Activated T-cell treated with anti-CD3 and anti-CD28 coated beads, Interleukin-2, amount 50 U/mL, for 72 hours (primary cell): Measurements from ENCODE around the gene OSBPL2. TPM values are rescaled to one million over a fixed set of nuclear protein-coding genes. Genes with fewer than 3 reads are reported as not detected.

Experiments
- ATAC-seq, 2 donors: fragments of 150-1000 bp; cut with Tn5 transposase; replicated peaks in 1 of 2; 2 replicates each; pipeline ENCODE4 v1.10.0; 2021; ENCODE audit warnings: moderate library complexity in 2 of 2, mild to moderate bottlenecking in 1 of 2
- DNase-seq, 2 donors: peaks; one replicate each; pipeline ENCODE4 v3.0.0; 2021 to 2022; ENCODE audit warnings: mixed read lengths in 1 of 2
- H3K27ac Mint-ChIP-seq: one replicate; pipeline ENCODE4 v1.8.0; 2022; ENCODE audit warnings: mild to moderate bottlenecking, moderate library complexity, mixed read lengths
- H3K27me3 Mint-ChIP-seq: one replicate; pipeline ENCODE4 v1.8.0; 2022; ENCODE audit warnings: low read depth, mixed read lengths
- H3K36me3 Mint-ChIP-seq, 2 donors: one replicate each; pipeline ENCODE4 v1.8.0; 2022; ENCODE audit warnings: mixed read lengths in 2 of 2, mild to moderate bottlenecking in 1 of 2; ENCODE audit not compliant: insufficient read depth in 2 of 2
- H3K4me1 Mint-ChIP-seq: one replicate; pipeline ENCODE4 v1.8.0; 2022; ENCODE audit warnings: low read depth, mixed read lengths
- H3K4me3 Mint-ChIP-seq, 2 donors: one replicate each; pipeline ENCODE4 v1.8.0; 2022; ENCODE audit warnings: mild to moderate bottlenecking in 2 of 2, mixed read lengths in 2 of 2, moderate library complexity in 2 of 2
- H3K9me3 Mint-ChIP-seq, 2 donors: one replicate each; pipeline ENCODE4 v1.8.0; 2022; ENCODE audit warnings: mixed read lengths in 2 of 2
- total RNA-seq, 2 donors: library from RNA; stranded (reverse); gene quantifications; one replicate each; pipeline ENCODE4 v1.2.3, GENCODE V29; 2022

The OSBPL2 gene
- total RNA-seq, 2 donors from 2014 or later, result 40.6 to 44.2 TPM

DNA sequence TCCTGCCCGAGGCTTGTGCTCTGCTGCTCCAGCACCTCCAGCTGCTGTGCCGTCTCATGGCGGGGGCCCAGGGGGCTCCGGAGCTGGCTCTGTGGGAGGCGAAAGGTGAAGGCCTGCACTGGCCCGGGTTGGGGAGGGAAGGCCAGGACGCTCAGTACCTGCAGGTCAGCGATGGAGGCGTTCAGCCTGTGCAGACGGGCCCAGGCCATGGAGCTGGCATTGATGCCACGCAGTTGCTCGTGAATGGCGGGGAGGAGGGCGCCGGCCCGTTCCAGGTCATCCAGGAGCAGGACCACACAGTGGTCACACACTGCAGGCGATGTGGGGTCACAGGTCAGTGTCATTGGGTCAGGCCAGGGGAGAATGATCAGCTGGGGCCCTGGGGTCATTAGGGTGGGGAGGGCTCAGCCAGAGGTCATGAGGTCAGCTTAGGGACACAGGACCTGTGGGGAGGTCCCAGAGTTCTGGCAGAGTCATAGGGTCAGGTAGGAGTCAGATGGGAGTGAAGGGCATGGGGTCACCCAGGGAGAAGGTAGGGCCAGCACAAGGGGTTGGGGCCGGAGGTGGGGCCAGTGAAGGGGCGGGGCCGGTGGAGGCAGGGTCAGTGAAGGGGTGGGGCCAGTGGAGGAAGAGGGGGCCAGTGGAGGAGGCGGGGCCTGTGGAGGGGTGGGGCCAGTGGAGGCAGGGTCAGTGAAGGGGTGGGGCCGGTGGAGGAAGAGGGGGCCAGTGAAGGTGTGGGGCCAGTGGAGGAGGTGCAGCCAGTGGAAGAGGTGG lies 82.4 kb downstream of the OSBPL2 start:
- Mint-ChIP-seq H3K4me3 (no peak overlapping the region), H3K4me1 (no peaks in the 10 kb centered on the region), H3K27me3 (no peaks in the 10 kb centered on the region), H3K9me3 (peaks cover 0 to 1% of the 10 kb centered on the region in 2 donors), H3K36me3 (no peaks in the 10 kb centered on the region), H3K27ac (no peak overlapping the region)
- ATAC-seq, result peak in 1 of 2 donors; percentile 8
- peak in 1 of 2 donors; percentile 30 for DNase-seq

DNA sequence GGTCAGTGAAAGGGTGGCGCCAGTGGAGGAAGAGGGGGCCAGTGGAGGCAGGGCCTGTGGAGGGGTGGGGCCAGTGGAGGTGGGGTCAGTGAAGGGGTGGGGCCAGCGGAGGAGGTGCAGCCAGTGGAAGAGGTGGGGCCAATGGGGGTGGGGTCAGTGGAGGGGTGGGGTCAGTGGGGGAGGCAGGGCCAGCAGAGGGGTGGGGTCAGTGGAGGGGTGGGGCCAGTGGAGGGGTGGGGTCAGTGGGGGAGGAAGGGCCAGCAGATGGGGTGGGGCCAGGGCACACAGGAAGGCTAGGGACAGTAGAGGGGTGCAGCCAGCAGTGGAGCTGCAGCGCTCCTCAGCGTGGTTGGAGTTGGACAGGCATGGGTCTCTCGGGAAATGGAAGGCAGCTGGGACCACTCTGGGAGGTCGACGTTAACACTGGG lies 83.2 kb downstream of the OSBPL2 start:
- Mint-ChIP-seq H3K4me1 (no peaks in the 10 kb centered on the region), H3K27me3 (no peaks in the 10 kb centered on the region), H3K27ac (no peak overlapping the region), H3K9me3 (peaks cover 0 to 1% of the 10 kb centered on the region in 2 donors), H3K4me3 (no peak overlapping the region), H3K36me3 (no peaks in the 10 kb centered on the region)
- peak in 1 of 2 donors; percentile 21 for DNase-seq
- peak; percentile 45 to 49 for ATAC-seq

DNA sequence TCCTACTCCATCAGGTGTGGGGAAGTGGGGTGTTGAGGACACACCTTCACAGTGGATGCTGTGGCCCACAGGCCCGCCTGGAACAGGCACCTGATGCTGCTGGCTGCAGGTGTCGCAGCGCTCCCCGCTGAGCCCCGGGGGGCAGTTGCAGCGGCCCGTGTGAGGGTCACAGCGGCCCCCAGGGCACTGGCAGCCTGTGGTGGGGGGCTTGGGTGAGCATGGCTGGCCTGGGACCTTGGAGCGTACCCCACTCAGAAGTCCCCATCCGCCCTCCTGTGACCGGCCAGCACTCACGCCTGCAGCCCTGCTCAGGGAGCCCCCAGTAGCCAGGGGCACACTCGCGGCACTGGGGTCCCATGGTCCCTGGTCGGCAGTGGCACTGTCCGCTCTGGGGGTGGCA lies 83.7 kb downstream of the OSBPL2 start:
- no peak overlapping the region for H3K27ac Mint-ChIP-seq
- no peaks in the 10 kb centered on the region for H3K4me1 Mint-ChIP-seq
- H3K4me3 Mint-ChIP-seq, result no peak overlapping the region
- peaks cover 0 to 1% of the 10 kb centered on the region in 2 donors for H3K9me3 Mint-ChIP-seq
- ATAC-seq (no peak), DNase-seq (no peak)
- H3K36me3 Mint-ChIP-seq, result no peaks in the 10 kb centered on the region
- no peaks in the 10 kb centered on the region for H3K27me3 Mint-ChIP-seq

DNA sequence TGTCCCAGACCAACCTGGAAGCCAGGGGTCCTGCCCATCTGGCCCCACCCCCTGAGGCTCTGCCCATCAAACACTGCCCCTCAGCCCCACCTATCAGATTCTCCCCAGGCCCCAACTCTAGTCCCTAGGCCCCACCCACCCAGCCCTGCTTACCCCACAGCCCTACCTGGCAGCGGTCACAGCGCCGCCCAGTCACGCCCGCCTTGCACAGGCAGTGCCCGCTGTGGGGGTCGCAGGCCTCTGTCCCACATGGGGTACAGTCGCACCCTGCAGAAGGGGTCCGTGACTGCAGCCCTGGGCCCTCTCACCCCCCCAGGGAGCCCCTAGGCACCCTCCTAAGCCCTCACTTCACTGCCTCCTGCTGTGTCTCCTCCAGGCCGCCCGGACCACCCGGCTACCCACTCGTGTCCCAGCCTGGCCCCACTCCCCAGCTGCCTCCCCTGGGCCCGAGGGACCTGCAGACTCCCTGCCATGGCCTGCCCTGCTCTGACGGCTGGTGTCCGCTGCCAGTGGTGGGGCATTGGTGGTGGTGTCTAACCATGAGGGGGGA lies 84.2 kb downstream of the OSBPL2 start:
- ATAC-seq, result no peak

DNA sequence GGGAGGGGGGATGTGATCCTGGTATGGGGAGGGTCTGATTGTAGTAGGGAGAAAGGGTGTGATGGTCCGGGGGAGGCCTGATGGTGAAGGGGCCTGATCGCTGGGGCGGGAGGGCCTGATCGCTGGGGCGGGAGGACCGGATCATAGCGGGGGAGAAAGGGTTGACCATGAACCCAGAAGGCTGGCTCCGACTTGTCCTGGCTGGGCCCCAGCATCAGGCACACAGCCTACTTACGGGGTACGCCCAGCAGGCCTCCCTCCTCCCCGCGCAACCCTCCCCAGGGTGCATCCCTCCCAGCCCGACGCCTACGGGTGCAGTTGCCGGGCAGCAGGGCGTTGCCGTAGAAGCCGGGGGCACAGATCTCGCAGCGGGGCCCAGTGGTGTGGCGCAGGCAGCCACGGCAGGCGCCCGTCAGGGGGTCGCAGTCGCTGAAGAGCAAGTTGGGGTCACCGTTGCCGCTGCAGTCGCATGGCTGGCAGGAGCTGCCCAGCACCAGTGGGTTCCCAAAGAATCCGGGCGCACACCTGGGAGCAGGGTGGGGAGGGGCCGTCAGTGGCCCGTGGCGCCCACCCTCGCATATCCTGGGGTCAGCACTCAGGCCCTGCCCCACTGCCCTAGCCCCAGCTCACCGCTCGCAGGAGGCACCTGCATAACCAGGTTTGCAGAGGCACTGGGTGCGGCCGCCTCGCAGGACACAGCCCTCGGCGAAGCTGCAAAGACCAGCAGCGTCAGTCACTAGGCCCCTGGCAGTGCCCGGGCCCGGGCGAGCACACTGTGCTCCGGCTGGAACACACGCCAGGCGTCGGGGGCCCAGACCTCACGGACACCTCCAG lies 85.0 kb downstream of the OSBPL2 start:
- DNase-seq (no peak), ATAC-seq (no peak)
- no peak overlapping the region for H3K4me3 Mint-ChIP-seq
- H3K27ac Mint-ChIP-seq, result no peak overlapping the region
- no peaks in the 10 kb centered on the region for H3K27me3 Mint-ChIP-seq
- no peaks in the 10 kb centered on the region for H3K4me1 Mint-ChIP-seq
- H3K9me3 Mint-ChIP-seq, result peaks cover 0 to 1% of the 10 kb centered on the region in 2 donors
- no peaks in the 10 kb centered on the region for H3K36me3 Mint-ChIP-seq

More for the DNA sequence above, 84.2 kb downstream of the OSBPL2 start:
- Mint-ChIP-seq H3K9me3 (peaks cover 0 to 1% of the 10 kb centered on the region in 2 donors), H3K36me3 (no peaks in the 10 kb centered on the region), H3K27me3 (no peaks in the 10 kb centered on the region), H3K4me1 (no peaks in the 10 kb centered on the region), H3K27ac (no peak overlapping the region), H3K4me3 (no peak overlapping the region)
- no peak for DNase-seq

DNA sequence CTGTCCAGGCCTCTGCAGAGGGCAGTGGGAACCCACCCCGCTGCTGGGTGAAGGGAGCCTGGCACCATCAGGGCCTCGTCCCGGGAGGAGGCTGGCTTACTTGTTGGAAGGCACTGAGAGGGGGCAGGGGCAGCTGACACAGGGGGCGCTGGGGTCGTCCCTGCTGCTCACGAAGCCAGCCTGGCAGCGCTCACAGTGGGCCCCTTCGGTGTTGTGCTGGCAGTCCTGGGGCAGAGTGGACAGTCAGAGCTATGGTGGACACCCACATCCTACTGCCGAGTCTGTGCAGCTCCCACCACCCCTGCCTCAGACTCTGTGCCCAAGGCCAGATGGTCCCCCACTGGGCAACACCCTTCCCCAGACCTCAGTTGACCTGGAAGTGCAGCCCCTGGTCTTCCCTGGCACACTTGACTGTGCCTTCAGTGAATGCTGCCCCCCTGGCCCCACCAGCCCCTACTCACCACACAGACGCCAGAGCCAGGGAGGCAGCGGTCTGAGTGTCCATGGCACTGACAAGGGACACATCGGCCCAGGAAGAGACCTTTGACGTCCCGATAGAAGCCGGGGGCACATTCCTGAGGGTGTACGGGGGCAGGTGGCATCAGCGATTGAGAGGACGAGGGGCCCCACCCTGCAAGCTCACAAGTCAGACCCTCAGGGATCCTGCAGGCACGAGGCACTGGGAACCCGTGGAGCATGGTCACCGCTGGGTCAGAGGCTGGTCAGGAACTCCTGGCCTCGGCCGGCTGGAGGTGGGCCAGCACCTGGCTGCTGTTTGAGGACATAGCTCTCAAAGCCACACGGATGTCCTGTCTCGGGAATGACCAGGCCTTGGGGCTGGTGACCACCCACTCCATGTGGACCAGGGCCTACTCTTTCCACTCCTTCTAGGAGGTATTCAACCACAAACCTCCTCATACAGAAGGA lies 85.9 kb downstream of the OSBPL2 start:
- H3K36me3 Mint-ChIP-seq, result no peaks in the 10 kb centered on the region
- peaks cover 0 to 1% of the 10 kb centered on the region in 2 donors for H3K9me3 Mint-ChIP-seq
- DNase-seq (no peak), ATAC-seq (no peak)
- H3K27me3 Mint-ChIP-seq, result no peaks in the 10 kb centered on the region
- no peak overlapping the region for H3K27ac Mint-ChIP-seq
- H3K4me3 Mint-ChIP-seq, result no peak overlapping the region
- no peaks in the 10 kb centered on the region for H3K4me1 Mint-ChIP-seq

DNA sequence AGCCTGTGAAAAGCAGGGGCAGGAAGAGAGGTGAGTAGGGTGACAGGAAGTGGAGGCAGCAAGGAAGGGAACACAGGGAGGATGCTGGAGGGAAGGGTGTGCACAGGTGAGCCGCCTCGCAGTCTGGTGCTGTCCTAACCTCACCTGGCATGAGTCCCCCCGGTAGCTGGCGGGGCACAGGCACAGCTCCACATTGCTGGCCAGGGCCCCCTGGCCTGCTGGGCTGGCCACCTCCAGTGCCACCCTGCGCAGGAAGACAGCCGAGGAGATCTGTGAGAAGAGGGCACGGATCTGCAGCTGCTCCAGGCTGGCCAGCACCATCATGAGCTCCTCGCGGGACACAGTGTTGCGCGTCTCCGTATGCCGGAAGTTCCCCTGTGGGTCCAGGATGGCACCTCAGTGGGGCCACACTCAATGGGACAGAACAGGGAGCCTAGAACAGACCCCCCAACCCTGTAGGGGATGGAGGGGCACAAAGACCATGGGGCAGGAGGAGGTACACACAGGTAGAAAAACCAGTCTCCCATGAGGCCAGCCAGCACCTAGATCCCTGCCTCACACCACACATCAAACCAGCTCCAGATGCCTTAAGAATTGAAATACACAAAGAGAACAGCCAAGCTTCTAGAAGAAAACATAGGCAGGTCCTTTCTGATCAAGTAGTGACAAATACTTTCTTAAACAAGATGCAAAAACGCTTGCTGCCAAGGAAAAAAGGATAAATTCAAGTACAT lies 87.0 kb downstream of the OSBPL2 start:
- ATAC-seq (no peak), DNase-seq (no peak)
- Mint-ChIP-seq H3K4me1 (no peaks in the 10 kb centered on the region), H3K4me3 (no peak overlapping the region), H3K9me3 (peaks cover 0 to 1% of the 10 kb centered on the region in 2 donors), H3K36me3 (no peaks in the 10 kb centered on the region), H3K27me3 (no peaks in the 10 kb centered on the region), H3K27ac (no peak overlapping the region)

DNA sequence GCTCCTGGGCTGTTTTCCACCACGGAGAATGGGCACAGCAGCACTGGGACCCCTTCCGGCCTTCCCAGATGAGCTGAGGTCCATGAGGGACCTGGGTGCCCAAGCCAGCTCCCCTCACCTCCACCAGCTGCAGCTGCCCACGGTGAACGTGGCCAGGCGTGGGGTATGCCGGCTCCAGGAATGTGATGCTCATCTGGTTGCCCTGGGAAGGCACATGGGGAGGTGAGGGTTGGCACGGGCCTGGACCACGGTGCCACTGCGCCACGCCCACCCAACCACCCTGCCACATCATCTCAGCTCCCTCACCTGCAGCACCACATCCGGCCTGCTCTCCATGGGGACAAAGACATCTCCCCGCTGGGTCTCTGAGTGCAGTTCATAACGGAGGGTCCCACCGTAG lies 88.2 kb downstream of the OSBPL2 start:
- Mint-ChIP-seq H3K4me3 (no peak overlapping the region), H3K9me3 (no peaks in the 10 kb centered on the region), H3K27me3 (no peaks in the 10 kb centered on the region), H3K27ac (no peak overlapping the region), H3K36me3 (no peaks in the 10 kb centered on the region), H3K4me1 (no peaks in the 10 kb centered on the region)
- ATAC-seq (no peak), DNase-seq (no peak)

DNA sequence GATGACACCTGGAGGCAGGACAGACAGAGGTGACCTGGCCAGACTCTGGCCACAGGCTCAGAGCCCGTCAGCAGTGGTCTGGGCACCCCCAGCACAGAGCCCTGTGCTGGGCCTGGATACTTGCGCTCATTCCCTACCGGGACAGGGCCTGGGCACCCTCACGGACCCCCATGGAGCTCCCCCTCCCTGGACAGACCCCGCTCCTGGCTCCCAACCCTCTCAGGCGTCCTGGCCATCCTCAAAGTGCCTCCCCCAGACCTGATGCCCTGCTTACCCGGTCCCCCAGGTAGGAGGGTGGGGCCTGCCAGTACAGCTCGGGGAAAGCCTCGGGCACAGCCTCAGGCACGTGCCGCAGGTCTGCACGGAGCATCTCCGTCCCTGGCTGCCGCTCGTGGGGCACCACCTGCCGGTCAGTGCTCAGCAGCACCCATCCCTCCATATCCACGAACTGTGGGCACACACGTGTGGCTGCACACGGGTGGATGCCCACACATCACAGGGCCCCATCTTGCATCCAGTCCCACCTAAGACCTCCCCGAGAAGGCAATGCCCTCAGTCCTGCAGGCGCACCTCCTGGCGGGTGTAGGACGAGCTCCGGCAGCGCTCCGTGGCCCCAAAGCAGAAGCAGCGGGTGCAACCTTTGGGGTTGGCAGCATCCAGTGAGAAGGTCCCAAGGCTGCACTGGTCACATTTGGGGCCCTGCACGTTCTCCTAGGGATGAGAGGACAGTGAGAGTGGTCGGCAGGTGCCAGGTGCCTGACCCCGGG lies 88.8 kb downstream of the OSBPL2 start:
- H3K36me3 Mint-ChIP-seq, result no peaks in the 10 kb centered on the region
- no peak for DNase-seq
- no peak overlapping the region for H3K4me3 Mint-ChIP-seq
- no peaks in the 10 kb centered on the region for H3K9me3 Mint-ChIP-seq
- no peaks in the 10 kb centered on the region for H3K27me3 Mint-ChIP-seq
- H3K4me1 Mint-ChIP-seq, result no peaks in the 10 kb centered on the region
- H3K27ac Mint-ChIP-seq, result no peak overlapping the region
- ATAC-seq, result no peak

DNA sequence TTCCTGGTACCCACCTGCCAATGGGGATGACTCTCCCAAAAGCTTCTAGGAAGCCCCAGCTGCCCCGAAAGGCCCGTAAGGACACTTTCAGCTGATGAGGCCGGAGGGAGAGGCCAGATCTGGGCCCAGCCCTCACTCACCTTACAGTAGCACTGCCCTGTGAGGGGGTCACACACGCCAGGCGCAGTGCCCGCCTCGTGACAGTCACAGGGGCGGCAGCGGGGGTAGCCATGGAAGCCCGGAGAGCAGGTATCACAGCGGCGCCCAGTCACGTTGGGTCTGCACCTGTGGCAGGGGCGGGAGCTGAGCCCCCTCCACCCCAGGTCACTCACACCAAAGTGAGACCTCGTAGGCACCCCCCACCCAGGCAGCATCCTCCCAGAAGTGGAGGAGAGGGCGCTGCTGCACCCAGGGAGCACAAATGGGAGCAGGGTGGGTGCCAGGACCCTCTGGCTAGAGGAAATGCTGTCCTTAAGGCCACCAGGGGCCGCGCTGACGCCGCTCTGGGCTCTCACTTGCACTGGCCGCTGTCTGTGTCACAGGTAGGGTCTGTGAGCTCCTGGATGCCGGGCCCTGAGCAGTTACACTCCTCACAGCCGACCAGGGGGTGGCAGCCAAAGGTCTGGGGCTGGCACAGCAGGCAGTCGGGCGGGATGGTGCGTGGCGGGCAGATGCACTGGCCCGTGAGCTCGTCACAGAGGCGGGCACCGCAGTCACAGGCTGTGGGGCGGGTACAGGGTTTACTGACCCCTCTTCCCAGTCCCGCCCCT lies 89.6 kb downstream of the OSBPL2 start:
- Mint-ChIP-seq H3K9me3 (no peaks in the 10 kb centered on the region), H3K4me1 (no peaks in the 10 kb centered on the region), H3K27ac (no peak overlapping the region), H3K36me3 (no peaks in the 10 kb centered on the region), H3K27me3 (no peaks in the 10 kb centered on the region), H3K4me3 (no peak overlapping the region)
- ATAC-seq (no peak), DNase-seq (no peak)
